SJSA1 (cell line): ENCODE data around the gene ZNRF3. TPM values are rescaled to one million over a fixed set of nuclear protein-coding genes. Genes with fewer than 3 reads are reported as not detected.

Experiments used
- DNase-seq, 2 experiments: peaks; one replicate each; pipeline ENCODE4 v3.0.0-alpha.2; 2015 to 2020; ENCODE audit warnings: low spot score in 2 of 2, low read depth in 1 of 2
- H3K27ac ChIP-seq: fragments of 250-450 bp; sonication (Bioruptor Pico); 2 replicates; pipeline ENCODE4 v1.5.1; 2020; ENCODE audit warnings: mild to moderate bottlenecking, moderate library complexity
- H3K27me3 ChIP-seq: fragments of 250-450 bp; sonication (Bioruptor Pico); replicated peaks from 2 replicates; pipeline ENCODE4 v1.5.1; 2020; ENCODE audit warnings: mild to moderate bottlenecking, moderate library complexity
- H3K36me3 ChIP-seq: fragments of 250-450 bp; sonication (Bioruptor Pico); 2 replicates; pipeline ENCODE4 v1.5.1; 2020; ENCODE audit warnings: mild to moderate bottlenecking
- H3K4me1 ChIP-seq: fragments of 250-450 bp; sonication (Bioruptor Pico); replicated peaks from 2 replicates; pipeline ENCODE4 v1.6.1; 2021; ENCODE audit warnings: mild to moderate bottlenecking
- H3K4me3 ChIP-seq: fragments of 250-450 bp; sonication (Bioruptor Pico); 2 replicates; pipeline ENCODE4 v1.5.1; 2020; ENCODE audit warnings: mild to moderate bottlenecking
- H3K9me3 ChIP-seq: fragments of 250-450 bp; sonication (Bioruptor Pico); replicated peaks from 2 replicates; pipeline ENCODE4 v1.5.1; 2020; ENCODE audit warnings: mild to moderate bottlenecking
- total RNA-seq: library from RNA; depleted of rRNA; stranded (reverse); fragments of >200 nt; shearing (Covaris generic); gene quantifications from 2 replicates; pipeline ENCODE4 v1.2.3, GENCODE V29; 2014

Gene ZNRF3
- total RNA-seq, 1 experiment from 2014 or later = 6.0 TPM

GRCh38 chr22:28988457-28988856 lies 105.1 kb downstream of the ZNRF3 start:
- Histone ChIP-seq H3K27ac (no peak overlapping the region), H3K4me3 (no peak overlapping the region), H3K27me3 (no peaks in the 10 kb centered on the region), H3K4me1 (no peaks in the 10 kb centered on the region), H3K36me3 (peaks cover 4% of the 10 kb centered on the region; the same call in 1 of the 2 replicates), H3K9me3 (no peaks in the 10 kb centered on the region)
- DNase-seq = no peak

- H3K4me1 ChIP-seq = no peaks in the 10 kb centered on the region
- no peak for DNase-seq
- H3K27ac ChIP-seq = no peak overlapping the region
- peaks cover 4% of the 10 kb centered on the region; the same call in 1 of the 2 replicates for H3K36me3 ChIP-seq
- no peaks in the 10 kb centered on the region for H3K27me3 ChIP-seq
- H3K4me3 ChIP-seq = no peak overlapping the region
- H3K9me3 ChIP-seq = no peaks in the 10 kb centered on the region
These were observed 105.7 kb downstream of the ZNRF3 start for GRCh38 chr22:28989035-28989464.

GRCh38 chr22:28989484-28989883 lies 106.1 kb downstream of the ZNRF3 start:
- Histone ChIP-seq H3K27me3 (no peaks in the 10 kb centered on the region), H3K9me3 (no peaks in the 10 kb centered on the region), H3K4me3 (no peak overlapping the region), H3K4me1 (no peaks in the 10 kb centered on the region), H3K36me3 (peaks cover 4% of the 10 kb centered on the region; the same call in 1 of the 2 replicates), H3K27ac (no peak overlapping the region)
- no peak for DNase-seq

- Histone ChIP-seq H3K36me3 (peaks cover 4% of the 10 kb centered on the region; the same call in 1 of the 2 replicates), H3K4me3 (no peak overlapping the region), H3K27ac (no peak overlapping the region), H3K4me1 (no peaks in the 10 kb centered on the region), H3K9me3 (no peaks in the 10 kb centered on the region), H3K27me3 (no peaks in the 10 kb centered on the region)
- no peak for DNase-seq
These were observed 106.5 kb downstream of the ZNRF3 start for GRCh38 chr22:28989912-28990311.

GRCh38 chr22:28992565-28993356 lies 109.4 kb downstream of the ZNRF3 start:
- no peaks in the 10 kb centered on the region for H3K9me3 ChIP-seq
- no peaks in the 10 kb centered on the region for H3K27me3 ChIP-seq
- H3K36me3 ChIP-seq = no peaks in the 10 kb centered on the region; the same call in 1 of the 2 replicates
- DNase-seq = no peak
- no peak overlapping the region for H3K4me3 ChIP-seq
- no peaks in the 10 kb centered on the region for H3K4me1 ChIP-seq
- H3K27ac ChIP-seq = no peak overlapping the region

GRCh38 chr22:28994522-28994921 lies 111.2 kb downstream of the ZNRF3 start:
- H3K9me3 ChIP-seq = no peaks in the 10 kb centered on the region
- no peaks in the 10 kb centered on the region for H3K36me3 ChIP-seq
- H3K27me3 ChIP-seq = no peaks in the 10 kb centered on the region
- no peak overlapping the region for H3K27ac ChIP-seq
- no peak overlapping the region for H3K4me3 ChIP-seq
- peaks cover 3% of the 10 kb centered on the region for H3K4me1 ChIP-seq
- no peak for DNase-seq

- no peak overlapping the region for H3K4me3 ChIP-seq
- no peak overlapping the region for H3K27ac ChIP-seq
- H3K4me1 ChIP-seq = peaks cover 14% of the 10 kb centered on the region
- no peak for DNase-seq
- H3K36me3 ChIP-seq = no peaks in the 10 kb centered on the region
- H3K27me3 ChIP-seq = no peaks in the 10 kb centered on the region
- no peaks in the 10 kb centered on the region for H3K9me3 ChIP-seq
These were observed 112.2 kb downstream of the ZNRF3 start for GRCh38 chr22:28995551-28995950.

- Histone ChIP-seq H3K9me3 (no peaks in the 10 kb centered on the region), H3K27me3 (no peaks in the 10 kb centered on the region), H3K27ac (no peak overlapping the region), H3K36me3 (no peaks in the 10 kb centered on the region), H3K4me1 (peaks cover 15% of the 10 kb centered on the region), H3K4me3 (no peak overlapping the region)
- no peak for DNase-seq
These were observed 114.0 kb downstream of the ZNRF3 start for GRCh38 chr22:28997342-28997741.

- H3K9me3 ChIP-seq = no peaks in the 10 kb centered on the region
- no peaks in the 10 kb centered on the region for H3K36me3 ChIP-seq
- no peaks in the 10 kb centered on the region for H3K27me3 ChIP-seq
- H3K4me3 ChIP-seq = no peak overlapping the region
- peaks cover 15% of the 10 kb centered on the region for H3K4me1 ChIP-seq
- H3K27ac ChIP-seq = no peak overlapping the region
- no peak for DNase-seq
These were observed 115.3 kb downstream of the ZNRF3 start for GRCh38 chr22:28998681-28999080.

GRCh38 chr22:28999510-28999909 lies 116.1 kb downstream of the ZNRF3 start:
- H3K36me3 ChIP-seq = no peaks in the 10 kb centered on the region

GRCh38 chr22:28999919-29000556 lies 116.7 kb downstream of the ZNRF3 start:
- DNase-seq = peak in 1 of 2 experiments; percentile 23
- peaks cover 15% of the 10 kb centered on the region for H3K4me1 ChIP-seq
- H3K9me3 ChIP-seq = no peaks in the 10 kb centered on the region
- H3K27ac ChIP-seq = no peak overlapping the region
- H3K36me3 ChIP-seq = no peaks in the 10 kb centered on the region
- no peaks in the 10 kb centered on the region for H3K27me3 ChIP-seq
- no peak overlapping the region for H3K4me3 ChIP-seq

More at GRCh38 chr22:28999510-28999909, 116.1 kb downstream of the ZNRF3 start:
- H3K27me3 ChIP-seq = no peaks in the 10 kb centered on the region
- no peak overlapping the region for H3K27ac ChIP-seq
- peaks cover 15% of the 10 kb centered on the region for H3K4me1 ChIP-seq
- no peak for DNase-seq
- H3K9me3 ChIP-seq = no peaks in the 10 kb centered on the region
- no peak overlapping the region for H3K4me3 ChIP-seq

- no peaks in the 10 kb centered on the region for H3K9me3 ChIP-seq
- peaks cover 15% of the 10 kb centered on the region for H3K4me1 ChIP-seq
- H3K36me3 ChIP-seq = no peaks in the 10 kb centered on the region
- DNase-seq = no peak
- H3K27me3 ChIP-seq = no peaks in the 10 kb centered on the region
- no peak overlapping the region for H3K4me3 ChIP-seq
- no peak overlapping the region for H3K27ac ChIP-seq
These were observed 117.3 kb downstream of the ZNRF3 start for GRCh38 chr22:29000641-29001040.

GRCh38 chr22:29002603-29003002 lies 119.2 kb downstream of the ZNRF3 start:
- Histone ChIP-seq H3K36me3 (no peaks in the 10 kb centered on the region), H3K27me3 (no peaks in the 10 kb centered on the region), H3K4me3 (no peak overlapping the region), H3K4me1 (peaks cover 15% of the 10 kb centered on the region), H3K27ac (no peak overlapping the region), H3K9me3 (no peaks in the 10 kb centered on the region)
- no peak for DNase-seq

GRCh38 chr22:29003552-29003951 lies 120.2 kb downstream of the ZNRF3 start:
- Histone ChIP-seq H3K27me3 (no peaks in the 10 kb centered on the region), H3K9me3 (no peaks in the 10 kb centered on the region), H3K36me3 (no peaks in the 10 kb centered on the region), H3K4me3 (no peak overlapping the region), H3K27ac (no peak overlapping the region), H3K4me1 (peaks cover 15% of the 10 kb centered on the region)
- DNase-seq = no peak
